Gastroesophageal sphincter (tissue), 3 donors: ENCODE data around the gene TNFRSF6B.

Source experiments
- POLR2A ChIP-seq, 2 donors: fragments of 450-650 bp; IDR thresholded peaks; one replicate each; pipeline ENCODE4 v1.6.1; 2017; ENCODE audit warnings: antibody characterized with exemption in 2 of 2, mild to moderate bottlenecking in 2 of 2, moderate library complexity in 1 of 2
- POLR2AphosphoS5 ChIP-seq: sonication (generic); formaldehyde crosslinking; IDR thresholded peaks from one replicate; pipeline ENCODE4 v1.6.1; 2017; ENCODE audit warnings: antibody characterized with exemption
- TF ChIP-seq, protein P1 (sequence below), 4 experiments: fragments of 200-600 bp in 2 of 4; fragments of 450-650 bp in 2 of 4; sonication (generic) in 1 of 4; IDR thresholded peaks; one replicate each; pipeline ENCODE4 v1.5.1; 2017 to 2019; ENCODE audit warnings: antibody characterized with exemption in 4 of 4, mild to moderate bottlenecking in 2 of 4, moderate library complexity in 2 of 4

DNA sequence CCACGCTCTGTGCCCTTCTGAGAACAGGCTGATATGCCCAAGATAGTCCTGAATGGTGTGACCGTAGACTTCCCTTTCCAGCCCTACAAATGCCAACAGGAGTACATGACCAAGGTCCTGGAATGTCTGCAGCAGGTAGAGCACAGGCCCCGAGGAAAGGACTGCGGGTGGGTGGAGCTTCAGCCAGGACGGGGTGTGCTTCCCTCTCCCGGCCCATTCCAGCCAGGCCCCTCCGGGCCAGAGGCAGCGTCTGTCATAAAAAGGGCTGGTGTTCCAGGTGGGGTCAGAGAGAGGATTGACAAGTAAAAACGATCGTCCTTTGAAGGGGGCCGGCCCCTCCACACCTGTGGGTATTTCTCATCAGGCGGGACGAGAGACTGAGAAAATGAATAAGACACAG is 37.1 kb upstream of the TNFRSF6B start:
- TF ChIP-seq, protein P1, sequence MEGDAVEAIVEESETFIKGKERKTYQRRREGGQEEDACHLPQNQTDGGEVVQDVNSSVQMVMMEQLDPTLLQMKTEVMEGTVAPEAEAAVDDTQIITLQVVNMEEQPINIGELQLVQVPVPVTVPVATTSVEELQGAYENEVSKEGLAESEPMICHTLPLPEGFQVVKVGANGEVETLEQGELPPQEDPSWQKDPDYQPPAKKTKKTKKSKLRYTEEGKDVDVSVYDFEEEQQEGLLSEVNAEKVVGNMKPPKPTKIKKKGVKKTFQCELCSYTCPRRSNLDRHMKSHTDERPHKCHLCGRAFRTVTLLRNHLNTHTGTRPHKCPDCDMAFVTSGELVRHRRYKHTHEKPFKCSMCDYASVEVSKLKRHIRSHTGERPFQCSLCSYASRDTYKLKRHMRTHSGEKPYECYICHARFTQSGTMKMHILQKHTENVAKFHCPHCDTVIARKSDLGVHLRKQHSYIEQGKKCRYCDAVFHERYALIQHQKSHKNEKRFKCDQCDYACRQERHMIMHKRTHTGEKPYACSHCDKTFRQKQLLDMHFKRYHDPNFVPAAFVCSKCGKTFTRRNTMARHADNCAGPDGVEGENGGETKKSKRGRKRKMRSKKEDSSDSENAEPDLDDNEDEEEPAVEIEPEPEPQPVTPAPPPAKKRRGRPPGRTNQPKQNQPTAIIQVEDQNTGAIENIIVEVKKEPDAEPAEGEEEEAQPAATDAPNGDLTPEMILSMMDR (IDR thresholded peaks at IDR 0.05) = no peak
- TF ChIP-seq POLR2AphosphoS5 = no peak
- TF ChIP-seq POLR2A (IDR thresholded peaks at IDR 0.05) = no peak
